HEK293 (cell line): ENCODE data around the gene ROBO1.

Experiments
- CTCF ChIP-seq: fragments of 450-650 bp; formaldehyde crosslinking; IDR thresholded peaks from 2 replicates; pipeline ENCODE4 v1.5.1; 2016; ENCODE audit warnings: missing biosample characterization, missing genetic modification characterization
- REST ChIP-seq: fragments of 450-650 bp; formaldehyde crosslinking; IDR thresholded peaks from 2 replicates; pipeline ENCODE4 v1.5.1; 2016; ENCODE audit warnings: missing biosample characterization, missing genetic modification characterization
- ZBTB17 ChIP-seq: fragments of 450-650 bp; formaldehyde crosslinking; IDR thresholded peaks from 2 replicates; pipeline ENCODE4 v1.5.1; 2016; ENCODE audit warnings: missing biosample characterization, missing genetic modification characterization
- ZNF16 ChIP-seq: fragments of 450-650 bp; formaldehyde crosslinking; IDR thresholded peaks from 2 replicates; pipeline ENCODE4 v1.5.1; 2016; ENCODE audit warnings: low read depth, missing biosample characterization, missing genetic modification characterization
- ZNF558 ChIP-seq: fragments of 450-650 bp; formaldehyde crosslinking; IDR thresholded peaks from 2 replicates; pipeline ENCODE4 v1.5.1; 2016; ENCODE audit warnings: missing biosample characterization, missing genetic modification characterization
- ZNF791 ChIP-seq: fragments of 450-650 bp; formaldehyde crosslinking; IDR thresholded peaks from 2 replicates; pipeline ENCODE4 v1.5.1; 2016; ENCODE audit warnings: missing biosample characterization, missing genetic modification characterization
- TF ChIP-seq, protein P1 (sequence below): fragments of 450-650 bp; formaldehyde crosslinking; IDR thresholded peaks from 2 replicates; pipeline ENCODE4 v1.5.1; 2016; ENCODE audit warnings: missing biosample characterization, missing genetic modification characterization
- TF ChIP-seq, protein P2 (sequence below): IDR thresholded peaks from 2 replicates; pipeline ENCODE4 v1.6.1; 2011; ENCODE audit warnings: mild to moderate bottlenecking, low read depth, low read length, borderline replicate concordance

- no peak for TF ChIP-seq CTCF (tag by site-specific recombination)
- no peak for TF ChIP-seq ZNF16 (tag by site-specific recombination)
- no peak for TF ChIP-seq ZNF791
- TF ChIP-seq REST (tag by site-specific recombination): no peak
- TF ChIP-seq, protein P1, sequence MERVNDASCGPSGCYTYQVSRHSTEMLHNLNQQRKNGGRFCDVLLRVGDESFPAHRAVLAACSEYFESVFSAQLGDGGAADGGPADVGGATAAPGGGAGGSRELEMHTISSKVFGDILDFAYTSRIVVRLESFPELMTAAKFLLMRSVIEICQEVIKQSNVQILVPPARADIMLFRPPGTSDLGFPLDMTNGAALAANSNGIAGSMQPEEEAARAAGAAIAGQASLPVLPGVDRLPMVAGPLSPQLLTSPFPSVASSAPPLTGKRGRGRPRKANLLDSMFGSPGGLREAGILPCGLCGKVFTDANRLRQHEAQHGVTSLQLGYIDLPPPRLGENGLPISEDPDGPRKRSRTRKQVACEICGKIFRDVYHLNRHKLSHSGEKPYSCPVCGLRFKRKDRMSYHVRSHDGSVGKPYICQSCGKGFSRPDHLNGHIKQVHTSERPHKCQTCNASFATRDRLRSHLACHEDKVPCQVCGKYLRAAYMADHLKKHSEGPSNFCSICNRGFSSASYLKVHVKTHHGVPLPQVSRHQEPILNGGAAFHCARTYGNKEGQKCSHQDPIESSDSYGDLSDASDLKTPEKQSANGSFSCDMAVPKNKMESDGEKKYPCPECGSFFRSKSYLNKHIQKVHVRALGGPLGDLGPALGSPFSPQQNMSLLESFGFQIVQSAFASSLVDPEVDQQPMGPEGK: no peak
- TF ChIP-seq, protein P2, sequence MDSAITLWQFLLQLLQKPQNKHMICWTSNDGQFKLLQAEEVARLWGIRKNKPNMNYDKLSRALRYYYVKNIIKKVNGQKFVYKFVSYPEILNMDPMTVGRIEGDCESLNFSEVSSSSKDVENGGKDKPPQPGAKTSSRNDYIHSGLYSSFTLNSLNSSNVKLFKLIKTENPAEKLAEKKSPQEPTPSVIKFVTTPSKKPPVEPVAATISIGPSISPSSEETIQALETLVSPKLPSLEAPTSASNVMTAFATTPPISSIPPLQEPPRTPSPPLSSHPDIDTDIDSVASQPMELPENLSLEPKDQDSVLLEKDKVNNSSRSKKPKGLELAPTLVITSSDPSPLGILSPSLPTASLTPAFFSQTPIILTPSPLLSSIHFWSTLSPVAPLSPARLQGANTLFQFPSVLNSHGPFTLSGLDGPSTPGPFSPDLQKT: no peak
- TF ChIP-seq ZNF558 (tag by site-specific recombination): no peak
- no peak for TF ChIP-seq ZBTB17 (tag by site-specific recombination)
Measured at GRCh38 chr3:79558943-79559342, 208.9 kb downstream of the ROBO1 start.
